C4-2B (cell line): ENCODE results near the gene ARHGEF28.

ENCODE experiments used
- H3K27ac ChIP-seq: fragments of 450-650 bp; 2 replicates; pipeline ENCODE4 v1.5.1; 2017
- ZFX ChIP-seq: fragments of 450-650 bp; IDR thresholded peaks from 2 replicates; pipeline ENCODE4 v1.6.1; 2017
- TF ChIP-seq, protein P1 (sequence below): fragments of 450-650 bp; conservative IDR thresholded peaks from 2 replicates; pipeline ENCODE4 v1.5.1; 2017; ENCODE audit warnings: mild to moderate bottlenecking

The ARHGEF28 gene

DNA sequence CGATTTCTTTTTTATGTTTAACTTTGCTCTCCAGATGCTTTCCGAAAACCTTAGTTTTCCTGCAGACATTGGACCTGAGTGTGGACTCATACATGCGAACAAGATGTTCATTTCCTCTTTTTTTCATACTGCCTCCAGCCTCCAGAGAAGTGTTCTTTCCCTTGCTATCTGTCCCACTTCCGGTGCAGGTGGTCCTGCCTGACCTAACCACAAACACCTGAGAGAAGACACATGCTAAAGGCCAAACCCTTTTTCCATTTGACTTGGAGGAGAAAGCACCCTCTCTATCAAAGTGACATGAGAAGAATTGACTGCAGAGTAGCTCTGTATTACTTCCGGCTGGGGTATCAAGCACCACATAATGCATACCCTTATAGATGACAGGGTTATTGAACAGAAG lies 334.0 kb downstream of the ARHGEF28 start:
- TF ChIP-seq, protein P1, sequence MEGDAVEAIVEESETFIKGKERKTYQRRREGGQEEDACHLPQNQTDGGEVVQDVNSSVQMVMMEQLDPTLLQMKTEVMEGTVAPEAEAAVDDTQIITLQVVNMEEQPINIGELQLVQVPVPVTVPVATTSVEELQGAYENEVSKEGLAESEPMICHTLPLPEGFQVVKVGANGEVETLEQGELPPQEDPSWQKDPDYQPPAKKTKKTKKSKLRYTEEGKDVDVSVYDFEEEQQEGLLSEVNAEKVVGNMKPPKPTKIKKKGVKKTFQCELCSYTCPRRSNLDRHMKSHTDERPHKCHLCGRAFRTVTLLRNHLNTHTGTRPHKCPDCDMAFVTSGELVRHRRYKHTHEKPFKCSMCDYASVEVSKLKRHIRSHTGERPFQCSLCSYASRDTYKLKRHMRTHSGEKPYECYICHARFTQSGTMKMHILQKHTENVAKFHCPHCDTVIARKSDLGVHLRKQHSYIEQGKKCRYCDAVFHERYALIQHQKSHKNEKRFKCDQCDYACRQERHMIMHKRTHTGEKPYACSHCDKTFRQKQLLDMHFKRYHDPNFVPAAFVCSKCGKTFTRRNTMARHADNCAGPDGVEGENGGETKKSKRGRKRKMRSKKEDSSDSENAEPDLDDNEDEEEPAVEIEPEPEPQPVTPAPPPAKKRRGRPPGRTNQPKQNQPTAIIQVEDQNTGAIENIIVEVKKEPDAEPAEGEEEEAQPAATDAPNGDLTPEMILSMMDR: no peak
- TF ChIP-seq ZFX: no peak
- no peak overlapping the region for H3K27ac ChIP-seq

DNA sequence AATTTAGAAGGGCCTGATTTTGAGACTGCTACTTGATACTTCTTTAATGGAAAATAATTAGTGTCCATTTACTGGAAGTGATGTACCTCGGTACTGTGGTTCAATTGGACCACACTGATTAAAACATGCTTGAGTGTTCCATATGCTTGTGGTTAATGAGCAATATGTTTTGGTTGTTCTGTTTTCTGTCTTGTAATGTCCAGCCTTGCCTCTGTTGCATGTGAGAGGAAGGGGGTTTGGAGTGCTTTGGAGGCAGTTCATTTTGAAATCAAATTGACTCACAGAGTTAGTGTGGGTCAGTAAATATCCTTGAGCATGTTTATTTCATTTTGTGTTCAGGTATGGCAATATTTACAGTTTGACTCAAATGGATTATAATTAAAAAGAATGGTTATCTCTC lies 334.4 kb downstream of the ARHGEF28 start:
- no peak overlapping the region for H3K27ac ChIP-seq
- TF ChIP-seq ZFX: no peak
- TF ChIP-seq, protein P1: no peak

DNA sequence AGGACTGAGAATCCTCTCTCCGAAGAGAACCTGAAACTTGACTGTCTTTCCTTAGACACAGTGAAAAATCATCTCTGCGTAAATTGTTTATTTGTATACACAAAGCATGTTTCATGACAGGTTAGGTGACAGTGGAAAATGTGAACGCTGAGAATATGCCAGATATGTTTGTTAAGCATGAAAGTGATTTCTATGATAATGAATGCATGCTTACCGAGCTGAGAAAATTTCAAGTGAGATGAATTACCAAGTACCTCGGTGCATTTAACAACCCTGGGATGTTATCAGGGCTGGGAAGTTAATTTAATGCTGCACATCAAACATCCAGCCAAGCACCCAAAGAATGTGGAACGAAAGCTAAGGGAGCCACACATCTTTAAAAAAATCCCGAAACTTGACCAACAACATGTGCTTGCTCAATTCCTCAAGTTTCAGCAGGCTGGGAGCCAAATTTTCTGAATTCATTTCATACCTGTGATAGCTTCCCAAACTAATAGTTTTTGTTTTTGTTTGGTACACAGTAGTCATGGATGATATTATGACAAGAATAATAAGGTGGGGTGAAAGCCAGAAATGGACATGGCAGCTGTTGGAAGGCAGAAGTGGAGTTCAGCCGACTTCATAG lies 336.9 kb downstream of the ARHGEF28 start:
- TF ChIP-seq ZFX: no peak
- TF ChIP-seq, protein P1: no peak
- H3K27ac ChIP-seq: no peak overlapping the region

DNA sequence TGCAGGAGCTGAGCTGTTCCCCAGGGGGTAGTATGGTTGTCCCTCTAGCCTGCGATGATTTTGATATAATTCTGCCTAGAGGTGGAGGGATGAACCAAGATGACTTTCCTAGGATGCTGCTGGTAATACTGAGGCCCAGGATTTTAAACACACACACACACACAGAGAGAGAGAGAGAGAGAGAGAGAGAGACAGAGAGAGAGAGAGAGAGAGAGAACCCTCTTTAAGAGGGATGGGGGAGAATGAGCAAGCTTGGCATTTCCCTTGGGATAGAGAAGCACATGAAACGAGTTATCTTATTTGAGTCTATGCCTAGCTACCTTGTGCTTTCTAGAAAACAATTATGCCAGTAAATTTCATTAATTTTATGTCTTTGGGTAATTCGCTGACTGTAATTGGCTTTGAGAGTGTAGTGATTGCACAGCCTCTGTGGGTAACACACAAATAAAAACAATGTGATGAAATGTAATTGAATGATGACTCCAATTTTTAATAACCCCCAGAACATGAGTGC lies 338.4 kb downstream of the ARHGEF28 start:
- no peak overlapping the region for H3K27ac ChIP-seq
- no peak for TF ChIP-seq ZFX
- TF ChIP-seq, protein P1: no peak

DNA sequence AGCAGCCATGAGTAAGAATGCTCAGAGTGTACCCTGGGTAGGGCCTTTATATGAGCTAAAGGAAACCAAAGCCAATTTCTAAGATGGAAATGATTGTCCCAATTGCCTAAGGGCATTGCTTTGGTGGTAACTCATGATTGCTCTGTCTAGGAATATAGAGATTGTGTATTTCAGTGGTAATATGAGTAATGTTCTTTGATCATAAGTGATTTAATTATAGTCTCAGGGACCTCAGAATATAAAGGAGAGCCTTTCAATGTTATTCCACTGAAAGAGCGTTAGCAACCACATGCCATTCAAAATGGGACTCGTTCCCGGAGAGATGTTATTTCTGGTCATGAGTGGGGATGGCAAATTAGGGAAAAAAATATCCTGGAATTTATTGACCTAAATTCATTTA lies 340.5 kb downstream of the ARHGEF28 start:
- TF ChIP-seq ZFX: no peak
- TF ChIP-seq, protein P1: no peak
- H3K27ac ChIP-seq: no peak overlapping the region

DNA sequence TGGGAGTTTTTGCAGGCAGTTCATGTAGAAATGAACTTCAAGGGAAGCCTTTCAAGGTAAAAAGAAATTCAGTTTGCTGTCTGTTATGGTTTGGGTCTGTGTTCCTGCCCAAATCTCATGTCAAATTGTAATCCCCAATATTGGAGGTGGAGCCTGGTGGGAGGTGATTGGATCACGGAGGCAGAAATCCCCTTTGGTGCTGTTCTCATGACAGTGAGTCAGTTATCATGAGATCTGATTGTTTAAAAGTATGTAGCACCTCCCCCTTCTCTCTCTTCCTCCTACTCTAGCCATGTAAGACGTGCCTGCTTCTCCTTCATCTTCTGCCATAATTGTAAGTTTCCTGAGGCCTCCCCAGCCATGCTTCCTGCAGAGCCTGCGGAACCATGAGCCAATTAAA lies 341.4 kb downstream of the ARHGEF28 start:
- no peak overlapping the region for H3K27ac ChIP-seq
- TF ChIP-seq, protein P1: no peak
- no peak for TF ChIP-seq ZFX

DNA sequence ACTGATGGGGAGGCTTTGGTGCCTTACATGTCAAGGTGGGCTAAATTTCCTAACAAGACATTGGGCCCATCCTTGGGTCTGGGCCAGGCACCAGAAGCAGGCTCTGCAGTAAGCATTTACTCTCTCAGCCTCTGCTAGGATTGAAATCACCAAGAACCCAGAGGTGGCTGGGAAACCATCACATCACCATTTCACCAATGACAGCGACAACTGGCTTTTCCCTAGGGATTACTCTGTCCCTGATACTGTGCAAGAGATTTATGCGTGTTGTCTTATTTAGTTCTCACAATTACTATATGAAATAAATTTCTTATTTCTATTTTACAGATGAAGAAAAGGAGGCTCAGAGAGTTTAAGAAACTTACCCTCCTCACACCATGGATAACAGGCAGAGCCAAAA lies 342.2 kb downstream of the ARHGEF28 start:
- H3K27ac ChIP-seq: no peak overlapping the region
- TF ChIP-seq, protein P1: no peak
- no peak for TF ChIP-seq ZFX
